Fibroblast of skin of right biceps (primary cell): ENCODE results near the gene TRIM4.
"Not testable (repeated sequence)": the region's sequence is repeated elsewhere in the genome, so short reads cannot be mapped to it uniquely, and the experiment has no call there.

ENCODE experiments used
- DNase-seq: peaks from one replicate; pipeline ENCODE4 v3.0.0-alpha.2; 2013

Gene TRIM4

GRCh38 chr7:99918959-99919813, at the start of gene TRIM4:
Gene TRIM4 (minus strand): TSS chr7:99919530. CDS start chr7:99919401, 129 bp downstream.
- peak; percentile 92 for DNase-seq

DNA sequence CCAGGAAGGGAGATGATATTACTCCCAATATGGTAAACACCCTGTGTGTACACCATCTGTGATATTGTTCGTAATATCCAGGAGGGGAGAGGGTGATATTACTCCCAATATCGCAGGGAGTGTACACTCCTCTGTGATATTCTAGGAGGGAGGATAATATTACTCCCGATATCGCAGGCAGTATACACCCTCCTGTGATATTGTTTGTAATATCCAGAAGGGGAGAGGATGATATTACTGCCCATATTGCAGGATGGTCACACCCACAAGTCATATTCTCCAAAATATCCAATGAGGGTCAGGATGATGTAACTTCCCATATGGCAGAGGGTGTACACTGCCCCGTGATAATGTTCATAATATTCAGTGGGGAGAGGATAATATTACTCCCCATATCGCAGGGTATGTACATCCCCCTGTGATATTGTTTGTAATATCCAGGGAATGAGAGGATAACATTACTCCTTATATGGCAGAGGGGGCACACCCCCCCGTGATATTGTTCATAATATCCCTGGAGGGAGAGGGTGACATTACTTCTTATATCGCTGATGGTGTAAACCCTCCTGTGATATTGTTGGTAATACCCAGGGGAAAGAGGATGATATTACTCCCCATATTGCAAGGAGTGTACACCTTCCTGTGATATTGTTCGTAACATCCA, 39.4 kb upstream of the TRIM4 start:
- DNase-seq: no peak

- DNase-seq: no peak
These were observed 35.9 kb upstream of the TRIM4 start for GRCh38 chr7:99955247-99955646.

DNA sequence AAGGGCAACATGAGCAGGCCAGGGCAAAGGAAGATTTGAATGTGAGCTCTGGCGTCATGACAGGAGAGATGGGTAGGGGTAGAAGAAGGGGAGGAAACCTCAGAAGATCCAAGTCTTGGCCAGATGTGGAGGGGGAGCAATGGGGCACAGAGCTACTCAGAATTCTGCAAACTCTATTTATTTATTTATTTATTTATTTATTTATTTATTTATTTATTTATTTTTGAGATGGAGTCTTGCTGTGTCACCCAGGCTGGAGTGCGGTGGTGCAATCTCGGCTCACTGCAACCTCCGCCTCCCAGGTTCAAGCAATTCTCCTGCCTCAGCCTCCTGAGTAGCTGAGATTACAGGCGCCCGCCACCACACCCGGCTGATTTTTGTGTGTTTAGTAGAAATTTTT, 35.3 kb upstream of the TRIM4 start:
- not testable (repeated sequence) for DNase-seq

DNA sequence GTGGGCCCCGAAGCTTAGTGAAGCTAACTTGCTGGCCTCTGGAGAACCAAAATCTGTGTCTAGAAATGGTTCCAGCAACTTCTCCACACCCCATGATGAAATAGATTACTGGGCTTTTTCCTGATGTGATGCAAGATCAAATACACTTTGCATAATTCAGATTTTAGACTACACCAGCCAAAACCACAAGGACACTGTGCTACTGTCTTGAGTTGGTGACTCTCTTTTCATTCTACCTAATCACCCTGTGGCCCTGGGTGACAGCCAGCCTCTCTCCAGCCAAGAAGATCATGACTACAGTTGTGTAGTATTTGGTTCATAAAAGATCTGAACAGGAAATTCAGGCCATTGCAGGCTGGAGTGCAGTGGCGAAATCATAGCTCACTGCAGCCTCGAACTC, 34.3 kb upstream of the TRIM4 start:
- DNase-seq: peak; percentile 45

DNA sequence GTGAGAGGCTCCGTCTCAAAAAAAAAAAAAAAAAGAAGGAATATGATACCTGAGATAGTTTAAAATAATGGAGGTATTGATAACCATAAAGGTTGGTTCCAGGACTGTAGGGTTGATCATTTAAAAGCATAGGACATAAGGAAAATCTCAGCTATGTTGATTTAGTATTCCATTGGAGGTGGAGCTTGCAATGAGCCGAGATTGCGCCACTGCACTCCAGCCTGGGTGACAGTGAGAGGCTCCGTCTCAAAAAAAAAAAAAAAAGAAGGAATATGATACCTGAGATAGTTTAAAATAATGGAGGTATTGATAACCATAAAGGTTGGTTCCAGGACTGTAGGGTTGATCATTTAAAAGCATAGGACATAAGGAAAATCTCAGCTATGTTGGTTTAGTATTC, 33.3 kb upstream of the TRIM4 start:
- not testable (repeated sequence) for DNase-seq

DNA sequence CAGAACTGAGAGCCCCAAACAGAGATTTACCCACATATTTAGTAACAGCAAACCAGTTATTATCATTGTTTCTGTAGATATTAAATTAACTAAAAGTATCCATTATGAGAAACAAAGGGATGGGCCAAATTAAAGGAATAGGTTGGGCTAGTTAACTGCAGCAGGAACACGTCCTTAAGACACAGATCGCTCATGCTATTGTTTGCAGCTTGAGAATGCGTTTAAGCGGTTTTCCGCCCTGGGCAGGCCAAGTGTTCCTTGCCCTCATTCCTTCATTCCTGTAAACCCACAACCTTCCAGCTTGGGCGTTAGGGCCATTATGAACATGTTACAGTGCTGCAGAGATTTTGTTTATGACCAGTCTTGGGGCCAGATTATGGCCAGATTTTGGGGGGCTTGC, 31.5 kb upstream of the TRIM4 start:
- DNase-seq: not testable (repeated sequence)

GRCh38 chr7:99949645-99950228, 30.4 kb upstream of the TRIM4 start:
- no peak for DNase-seq

DNA sequence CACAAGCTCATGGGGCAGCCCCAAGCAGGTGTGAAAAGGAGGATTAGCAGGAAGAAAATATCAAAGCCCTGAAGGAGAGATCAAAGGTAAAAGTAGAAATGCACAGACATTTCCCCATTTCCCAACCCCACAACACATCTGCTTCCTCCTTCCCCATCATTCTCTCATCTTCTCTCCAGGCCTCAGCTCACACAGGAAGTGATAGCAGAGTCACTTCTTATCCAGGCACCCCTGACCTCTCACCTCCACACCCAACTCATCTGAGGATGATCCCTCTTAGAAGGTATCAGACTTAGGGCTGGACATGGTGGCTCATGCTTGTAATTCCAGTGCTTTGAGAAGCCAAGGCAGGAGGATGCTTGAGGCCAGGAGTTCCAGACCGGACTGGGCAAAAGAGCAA, 28.3 kb upstream of the TRIM4 start:
- no peak for DNase-seq

DNA sequence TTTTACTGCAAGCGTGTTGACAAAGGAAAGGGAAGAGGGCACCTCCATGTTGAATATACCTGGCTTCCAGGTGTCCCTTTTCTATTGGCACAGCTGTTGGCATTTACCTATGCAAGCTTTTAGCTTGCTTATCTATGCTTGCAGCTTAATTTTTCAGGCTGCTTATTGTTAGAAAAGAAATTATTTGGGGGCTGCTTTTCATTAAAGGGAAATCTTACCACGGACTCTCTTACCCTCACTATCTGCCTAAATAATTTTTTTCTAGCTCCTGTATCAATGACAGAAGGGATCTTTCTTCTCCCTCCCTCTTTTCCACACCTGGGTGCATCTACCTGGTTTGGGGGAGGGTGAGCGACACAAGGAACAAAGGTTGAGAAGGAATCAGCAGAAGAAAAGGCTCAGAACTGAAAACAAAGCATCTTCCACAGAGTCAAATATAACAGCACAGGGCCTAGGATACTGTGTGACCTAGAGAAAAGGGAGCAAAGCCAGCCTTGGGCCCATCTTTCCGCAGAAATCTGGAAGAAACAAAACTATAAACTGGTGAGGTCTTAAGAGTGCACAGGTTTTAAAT, 25.3 kb upstream of the TRIM4 start:
- DNase-seq: no peak

GRCh38 chr7:99943641-99944496, 24.5 kb upstream of the TRIM4 start:
- DNase-seq: no peak

GRCh38 chr7:99938296-99938695, 19.0 kb upstream of the TRIM4 start:
- DNase-seq: no peak

DNA sequence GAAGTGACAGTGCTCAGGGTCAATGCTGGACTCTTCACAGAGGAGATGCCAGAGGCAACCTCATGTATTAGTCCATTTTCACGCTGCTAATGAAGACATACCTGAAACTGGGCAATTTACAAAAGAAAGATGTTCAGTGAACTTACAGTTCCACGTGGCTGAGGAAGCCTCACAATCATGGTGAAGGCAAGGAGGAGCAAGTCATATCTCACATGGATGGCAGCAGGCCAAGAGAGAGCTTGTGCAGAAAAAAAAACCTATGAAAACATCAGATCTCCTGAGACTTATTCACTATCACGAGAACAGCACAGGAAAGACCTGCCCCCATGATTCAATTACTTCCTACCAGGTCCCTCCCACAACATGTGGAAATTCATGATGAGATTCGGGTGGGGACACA, 15.7 kb upstream of the TRIM4 start:
- peak; percentile 9 for DNase-seq

DNA sequence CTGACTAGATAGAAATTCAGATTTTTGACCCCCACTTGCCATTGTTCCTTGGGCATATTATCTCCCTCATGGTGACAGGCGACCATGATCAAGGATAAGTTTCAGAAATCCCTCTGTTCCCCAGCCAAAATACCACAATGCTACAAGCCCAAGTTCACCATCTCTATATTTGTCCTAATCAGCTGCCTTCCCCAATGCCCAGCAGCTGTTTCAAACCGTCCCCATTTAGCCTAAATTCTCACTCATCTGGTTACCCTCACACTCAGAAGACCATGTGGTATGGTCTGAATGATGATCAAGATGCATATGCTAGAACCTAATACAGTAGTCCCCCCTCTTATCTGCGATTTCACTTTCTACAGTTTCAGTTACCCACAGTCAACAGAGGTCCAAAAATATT, 11.0 kb upstream of the TRIM4 start:
- DNase-seq: no peak

DNA sequence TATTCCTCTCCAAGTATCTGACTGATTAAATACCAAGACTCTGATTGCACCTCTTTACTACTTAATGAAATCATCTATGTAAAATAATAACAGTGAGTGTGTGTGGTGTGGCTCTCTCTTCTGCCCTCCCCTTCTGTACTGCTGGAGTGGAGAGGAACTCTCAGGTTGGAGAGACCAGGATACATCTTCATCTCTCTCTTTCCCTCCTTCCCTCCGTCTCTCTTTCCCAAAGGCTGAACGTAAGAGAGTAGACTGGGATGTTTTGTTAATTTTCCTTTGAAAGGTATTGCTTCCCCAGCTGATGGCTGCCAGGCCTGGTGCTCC, 10.4 kb upstream of the TRIM4 start:
- DNase-seq: no peak

GRCh38 chr7:99928994-99929729, 9.8 kb upstream of the TRIM4 start, which contains the start of gene GJC3:
Gene GJC3 (minus strand): TSS chr7:99929620. CDS start chr7:99929620, 0 bp downstream.
- DNase-seq: peak; percentile 57

- no peak for DNase-seq
These were observed 8.9 kb upstream of the TRIM4 start for GRCh38 chr7:99928188-99928587.

DNA sequence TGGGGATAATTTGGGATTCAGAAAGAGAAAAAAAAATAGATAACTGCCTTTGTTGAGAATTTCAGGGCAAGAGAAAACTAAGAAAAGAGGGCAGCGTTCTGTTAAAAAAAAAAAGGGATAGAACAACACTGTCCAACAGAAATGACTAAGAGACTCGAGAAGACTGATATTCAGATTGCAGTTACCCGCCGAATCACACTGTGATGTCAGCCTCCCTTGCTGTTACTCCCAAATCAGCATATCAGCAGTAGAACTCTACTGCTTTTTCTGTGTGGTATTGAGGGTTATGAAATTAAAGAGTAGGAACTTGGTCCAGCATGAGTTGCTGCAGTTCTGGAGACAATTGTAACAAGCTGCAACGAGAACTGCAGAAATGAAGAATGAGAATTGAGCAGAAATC, 8.2 kb upstream of the TRIM4 start:
- DNase-seq: no peak

DNA sequence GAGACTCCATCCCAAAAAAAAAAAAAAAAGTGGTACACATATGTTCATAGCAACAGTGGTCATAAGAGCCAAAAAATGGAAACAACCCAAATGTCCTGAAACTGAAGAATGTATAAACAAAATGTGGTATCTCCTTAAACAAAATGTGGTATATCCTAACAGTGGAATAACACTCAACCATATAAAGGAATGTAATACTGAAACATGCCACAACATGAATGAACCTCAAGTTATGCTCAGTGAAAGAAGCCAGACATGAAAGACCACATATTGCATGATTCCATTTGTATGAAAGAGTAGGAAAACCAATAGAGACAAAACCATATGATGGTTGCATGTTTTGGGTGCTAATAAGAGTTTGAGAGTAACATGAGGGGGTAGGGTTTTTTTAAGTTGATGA, 7.0 kb upstream of the TRIM4 start:
- DNase-seq: no peak

- no peak for DNase-seq
These were observed 3.9 kb upstream of the TRIM4 start for GRCh38 chr7:99923200-99923599.

DNA sequence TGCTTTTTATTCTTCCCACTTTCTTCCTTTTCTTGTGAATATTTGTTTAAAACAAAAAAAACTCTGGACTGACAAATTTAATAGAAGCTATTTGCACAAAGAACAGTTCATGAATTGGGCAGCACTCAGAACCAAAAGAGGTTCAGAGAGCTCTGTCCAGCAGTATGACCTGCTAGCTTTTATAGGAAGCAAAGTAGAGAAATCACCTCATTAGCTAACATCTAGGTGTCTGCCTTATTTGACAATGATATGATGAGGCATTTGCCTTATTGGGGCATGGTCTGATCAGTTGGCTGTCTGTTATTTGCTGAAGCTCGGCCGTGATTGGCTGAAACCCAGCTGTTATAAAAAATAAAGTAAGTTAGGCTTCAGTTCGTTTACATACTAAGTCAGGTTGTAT, 819 bp upstream of the TRIM4 start:
- peak; percentile 8 for DNase-seq

DNA sequence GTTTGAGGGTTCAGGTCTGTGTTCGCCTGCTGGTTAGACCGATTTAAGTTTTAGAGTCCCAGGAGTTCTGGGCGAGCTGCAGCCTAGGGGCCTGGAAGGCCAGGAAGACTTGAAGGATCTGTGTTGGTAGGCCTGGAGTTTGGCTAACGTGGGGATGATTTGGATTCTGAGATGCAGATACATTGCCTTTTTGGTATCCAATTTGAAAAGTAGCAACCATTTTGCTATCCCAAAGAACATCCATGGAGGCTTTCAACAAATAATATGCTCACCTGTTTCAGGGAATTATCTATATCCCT, 433 bp upstream of the TRIM4 start:
- no peak for DNase-seq
